Activated CD8-positive, alpha-beta memory T cell treated with anti-CD3 and anti-CD28 coated beads, Interleukin-2, amount 10 ng/mL, durations not matched to agents 7 days and 5 days (primary cell): ENCODE measurements around the gene TRABD2A. TPM values are rescaled to one million over a fixed set of nuclear protein-coding genes. Genes with fewer than 3 reads are reported as not detected.

Source experiments
- ATAC-seq: fragments of 150-1000 bp; cut with Tn5 transposase; one replicate; pipeline ENCODE4 v1.10.0; 2021; ENCODE audit warnings: moderate library complexity
- CTCF ChIA-PET: fragments of 350-600 bp; sonication (Branson Sonifier 250); formaldehyde crosslinking; loops from one replicate; lab custom pipeline; 2021; ENCODE audit warnings: antibody characterized with exemption; lab: Charles Lee
- DNase-seq: peaks from one replicate; pipeline ENCODE4 v3.0.0-alpha.2; 2020
- H3K27ac Mint-ChIP-seq: one replicate; pipeline ENCODE4 v1.8.0; 2021; ENCODE audit warnings: mild to moderate bottlenecking, mixed read lengths
- H3K27me3 Mint-ChIP-seq: one replicate; pipeline ENCODE4 v1.8.0; 2021; ENCODE audit warnings: mixed read lengths
- H3K36me3 Mint-ChIP-seq: one replicate; pipeline ENCODE4 v1.8.0; 2021; ENCODE audit warnings: mild to moderate bottlenecking, mixed read lengths
- H3K4me1 Mint-ChIP-seq: one replicate; pipeline ENCODE4 v1.8.0; 2021; ENCODE audit warnings: mixed read lengths
- H3K4me3 Mint-ChIP-seq: one replicate; pipeline ENCODE4 v1.8.0; 2021; ENCODE audit warnings: mild to moderate bottlenecking, moderate library complexity, mixed read lengths
- H3K9me3 Mint-ChIP-seq: one replicate; pipeline ENCODE4 v1.8.0; 2022; ENCODE audit warnings: low read depth, mixed read lengths
- total RNA-seq, 2 experiments: library from RNA; stranded (reverse); gene quantifications; one replicate each; pipeline ENCODE4 v1.2.3, GENCODE V29; 2021

The TRABD2A gene
- total RNA-seq, 2 experiments from 2014 or later: 30.2 to 32.4 TPM

DNA sequence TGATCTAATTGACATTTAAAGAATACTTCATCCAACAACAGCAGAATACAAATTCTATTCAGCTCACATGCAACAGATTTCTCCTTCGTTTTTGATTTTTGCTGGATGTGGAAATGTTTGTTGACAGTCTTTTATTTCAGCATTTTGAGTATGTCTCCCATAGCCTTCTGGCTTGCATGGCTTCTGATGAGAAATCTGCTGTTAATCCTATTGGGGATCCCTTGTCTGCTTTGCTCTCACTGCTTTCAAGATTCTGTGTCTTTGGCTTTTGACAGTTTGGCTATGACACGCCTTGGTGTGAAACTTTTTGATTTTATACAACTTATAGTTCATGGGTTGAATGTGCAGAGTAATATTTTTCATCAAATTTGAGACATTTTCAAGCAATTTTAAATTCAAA is 44.7 kb downstream of the TRABD2A start:
- CTCF ChIA-PET: no interaction called here
- Mint-ChIP-seq H3K4me1 (peaks cover 38% of the 10 kb centered on the region), H3K27ac (no peak overlapping the region), H3K27me3 (no peaks in the 10 kb centered on the region), H3K36me3 (peaks cover 42% of the 10 kb centered on the region), H3K9me3 (peaks cover 16% of the 10 kb centered on the region), H3K4me3 (no peak overlapping the region)
- ATAC-seq (no peak), DNase-seq (no peak)

DNA sequence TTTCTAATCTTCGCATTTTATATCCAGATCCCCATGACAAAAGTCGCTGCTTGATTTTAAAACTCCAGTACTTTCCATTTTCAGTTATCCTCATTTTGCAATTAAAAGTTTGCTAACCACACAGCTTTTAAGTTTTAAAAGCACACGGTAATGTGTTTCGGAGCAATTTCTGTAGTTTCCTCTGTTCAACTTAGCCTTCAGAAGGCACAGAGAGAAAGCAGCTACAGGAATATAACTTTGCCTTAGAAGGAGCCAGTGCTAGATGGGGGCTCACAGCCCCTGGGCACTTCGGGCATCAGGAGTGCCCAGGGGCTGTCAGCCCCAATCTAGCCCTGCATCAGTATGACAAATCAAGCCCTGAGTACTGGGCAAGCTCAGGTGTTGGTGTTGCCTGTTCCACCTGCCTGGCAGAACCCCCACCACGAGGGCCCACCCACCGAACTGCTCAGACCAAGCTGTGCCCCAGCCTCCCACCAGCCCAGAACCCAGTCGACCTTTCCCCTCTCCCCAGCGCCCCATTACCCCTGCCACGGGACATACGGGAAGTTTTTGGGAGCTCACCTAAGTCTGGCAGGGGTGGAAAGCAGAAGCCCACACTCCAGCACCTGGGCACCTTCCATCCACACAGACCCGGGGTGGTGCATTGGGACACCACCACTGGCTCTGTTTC is 47.3 kb downstream of the TRABD2A start:
- peak overlapping the region; percentile 74 for H3K27ac Mint-ChIP-seq
- peaks cover 24% of the 10 kb centered on the region for H3K4me1 Mint-ChIP-seq
- peaks cover 27% of the 10 kb centered on the region for H3K36me3 Mint-ChIP-seq
- no peak for DNase-seq
- CTCF ChIA-PET: interaction anchor here (0.6 to 1.7 kb wide), 4 partner anchors 16 to 464 kb away, joined by 3 to 8 read pairs (median 5); no protein-coding TSS in a partner anchor
- H3K27me3 Mint-ChIP-seq: no peaks in the 10 kb centered on the region
- H3K9me3 Mint-ChIP-seq: peaks cover 16% of the 10 kb centered on the region
- H3K4me3 Mint-ChIP-seq: peak overlapping the region; percentile 40
- ATAC-seq: peak; percentile 25

GRCh38 chr2:84832772-84833461 is 48.0 kb downstream of the TRABD2A start:
- ATAC-seq (peak; percentile 79), DNase-seq (no peak)
- peaks cover 16% of the 10 kb centered on the region for H3K9me3 Mint-ChIP-seq
- peaks cover 30% of the 10 kb centered on the region for H3K4me1 Mint-ChIP-seq
- CTCF ChIA-PET: interaction anchor here (0.6 to 1.7 kb wide), 4 partner anchors 17 to 465 kb away, joined by 3 to 8 read pairs (median 5); no protein-coding TSS in a partner anchor
- H3K27me3 Mint-ChIP-seq: no peaks in the 10 kb centered on the region
- H3K36me3 Mint-ChIP-seq: peaks cover 20% of the 10 kb centered on the region
- H3K27ac Mint-ChIP-seq: peak overlapping the region; percentile 74
- H3K4me3 Mint-ChIP-seq: peak overlapping the region; percentile 40

DNA sequence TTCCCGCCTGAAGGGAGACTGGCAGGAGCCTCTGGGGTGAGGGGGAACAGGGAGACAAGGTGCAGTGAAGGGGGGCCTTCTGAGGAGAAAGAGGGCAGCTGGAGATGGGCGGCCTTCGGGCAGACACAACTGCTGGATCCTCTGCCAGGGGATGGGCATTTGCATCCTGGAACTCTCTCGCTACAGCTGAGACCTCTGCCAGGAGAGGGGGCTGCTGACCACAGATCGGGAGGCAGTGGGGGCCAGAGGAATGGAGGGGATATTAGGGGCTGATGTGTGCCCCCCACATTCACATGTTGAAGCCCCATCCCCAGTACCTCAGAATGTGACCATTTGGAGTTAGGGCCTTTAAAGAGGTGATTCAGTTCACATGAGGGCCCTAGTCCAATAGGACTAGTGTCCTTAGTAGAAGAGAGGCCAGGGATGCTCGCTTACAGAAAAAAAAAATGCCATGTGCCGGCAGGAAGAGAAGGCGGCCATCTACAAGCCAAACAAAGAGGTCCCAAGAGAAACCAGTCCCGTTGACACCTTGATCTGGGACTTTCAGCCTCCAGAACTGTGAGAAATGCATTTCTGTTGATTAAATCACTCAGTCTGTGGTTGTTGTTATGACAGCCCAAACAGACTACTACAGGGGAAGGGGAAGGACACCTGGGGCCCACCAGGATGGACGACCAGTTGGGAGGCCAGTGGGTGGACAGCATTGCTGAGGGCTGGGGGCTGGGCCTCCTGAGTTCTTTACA is 50.0 kb downstream of the TRABD2A start:
- H3K27ac Mint-ChIP-seq: peak overlapping the region; percentile 26
- no peak overlapping the region for H3K4me3 Mint-ChIP-seq
- DNase-seq: no peak
- peaks cover 4% of the 10 kb centered on the region for H3K9me3 Mint-ChIP-seq
- peaks cover 32% of the 10 kb centered on the region for H3K4me1 Mint-ChIP-seq
- CTCF ChIA-PET: no interaction called here
- H3K36me3 Mint-ChIP-seq: peaks cover 6% of the 10 kb centered on the region
- ATAC-seq: no peak
- no peaks in the 10 kb centered on the region for H3K27me3 Mint-ChIP-seq

DNA sequence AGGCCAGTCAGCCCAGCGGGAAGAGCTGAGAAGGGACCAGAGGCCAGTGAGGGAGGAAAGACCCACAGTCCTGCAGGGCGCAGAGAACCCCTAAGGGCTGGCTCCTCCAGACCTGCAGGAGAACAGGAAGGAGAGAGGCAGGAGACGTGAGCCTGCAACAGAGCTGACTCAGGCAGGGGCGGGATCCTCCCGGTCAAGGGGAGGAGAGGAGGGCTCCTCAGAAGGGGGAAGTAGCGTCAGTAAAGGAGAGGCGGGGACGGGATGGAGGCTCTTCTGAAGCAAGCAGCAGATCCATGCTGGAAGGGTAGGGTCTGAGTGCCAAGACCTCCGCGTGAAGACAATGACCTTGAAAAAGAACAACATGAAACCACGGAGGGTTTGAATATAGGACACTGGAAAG is 50.8 kb downstream of the TRABD2A start:
- no peaks in the 10 kb centered on the region for H3K27me3 Mint-ChIP-seq
- DNase-seq (no peak), ATAC-seq (no peak)
- peaks cover 32% of the 10 kb centered on the region for H3K4me1 Mint-ChIP-seq
- no peaks in the 10 kb centered on the region for H3K9me3 Mint-ChIP-seq
- peaks cover 4% of the 10 kb centered on the region for H3K36me3 Mint-ChIP-seq
- no peak overlapping the region for H3K27ac Mint-ChIP-seq
- no peak overlapping the region for H3K4me3 Mint-ChIP-seq
- CTCF ChIA-PET: no interaction called here

DNA sequence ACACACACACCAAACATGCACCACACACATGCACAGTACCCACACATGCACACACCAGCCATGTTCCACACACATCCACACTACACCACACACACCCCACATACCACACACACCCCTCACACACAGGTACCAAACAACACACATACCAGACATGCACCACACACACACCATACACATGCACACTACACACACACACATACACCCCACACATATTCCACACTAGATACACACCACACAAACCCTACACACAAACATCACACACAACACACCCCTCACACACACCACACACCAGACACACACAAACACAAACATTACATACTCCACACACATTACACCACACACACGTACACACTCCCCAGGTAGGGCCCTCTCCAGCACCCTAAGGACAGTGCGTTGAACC is 51.2 kb downstream of the TRABD2A start:
- CTCF ChIA-PET: no interaction called here
- Mint-ChIP-seq H3K9me3 (no peaks in the 10 kb centered on the region), H3K4me1 (peaks cover 32% of the 10 kb centered on the region), H3K27me3 (no peaks in the 10 kb centered on the region), H3K27ac (no peak overlapping the region), H3K36me3 (peaks cover 3% of the 10 kb centered on the region), H3K4me3 (no peak overlapping the region)
- ATAC-seq (no peak), DNase-seq (no peak)

DNA sequence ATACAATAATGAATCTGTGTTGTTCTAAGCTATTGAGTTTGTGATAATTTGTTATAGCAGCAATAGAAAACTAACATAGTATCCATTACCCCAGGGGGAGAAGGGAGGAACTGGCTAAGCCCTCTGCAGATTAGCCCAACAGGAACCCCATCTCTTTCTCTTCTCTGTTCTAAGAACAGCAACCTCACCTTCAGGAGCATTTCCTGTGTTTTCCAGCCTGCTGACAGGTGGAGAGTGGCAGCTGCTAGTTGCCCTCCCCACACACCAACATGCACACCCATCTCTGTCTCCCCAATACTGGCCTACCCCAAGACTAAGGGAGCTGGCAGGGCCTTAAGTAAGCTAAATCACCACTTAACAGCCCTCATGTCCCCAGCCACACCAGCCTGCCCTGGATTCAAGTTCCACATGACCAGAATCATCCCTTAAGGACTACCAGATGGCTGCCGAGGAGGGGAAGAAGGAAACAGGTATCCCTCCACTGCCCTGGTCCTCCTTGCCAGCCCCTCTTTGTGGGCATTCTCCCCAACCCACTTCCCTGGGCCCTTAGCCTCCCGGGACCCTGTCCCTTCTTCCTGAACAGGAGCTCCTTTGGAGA is 52.8 kb downstream of the TRABD2A start:
- no peaks in the 10 kb centered on the region for H3K9me3 Mint-ChIP-seq
- H3K4me3 Mint-ChIP-seq: no peak overlapping the region
- no peak overlapping the region for H3K27ac Mint-ChIP-seq
- H3K4me1 Mint-ChIP-seq: peaks cover 23% of the 10 kb centered on the region
- ATAC-seq (no peak), DNase-seq (no peak)
- peaks cover 3% of the 10 kb centered on the region for H3K36me3 Mint-ChIP-seq
- CTCF ChIA-PET: interaction anchor here (1.3 kb wide), 1 partner anchor 45 kb away, joined by 3 read pairs; no protein-coding TSS in a partner anchor
- H3K27me3 Mint-ChIP-seq: no peaks in the 10 kb centered on the region

DNA sequence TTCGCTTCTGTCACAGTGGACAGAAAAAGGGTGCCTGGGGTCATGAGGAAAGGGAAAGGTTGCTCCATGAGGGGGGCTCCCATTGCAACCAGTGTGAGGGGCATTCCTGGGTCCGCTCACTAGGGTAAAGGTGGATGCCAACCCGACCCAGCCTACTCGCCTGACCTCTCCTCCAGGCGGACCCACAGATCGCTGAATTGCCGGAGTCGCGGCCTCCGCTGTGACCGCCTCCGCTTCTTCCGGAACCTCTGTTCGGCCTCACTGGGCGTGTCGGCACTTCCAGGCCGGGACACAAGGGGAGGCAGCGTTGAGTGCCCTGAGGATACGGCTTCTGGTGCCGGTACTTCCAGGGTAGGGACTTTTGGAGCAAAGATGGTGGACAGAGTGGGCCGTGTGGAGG is 57.1 kb downstream of the TRABD2A start:
- Mint-ChIP-seq H3K27ac (no peak overlapping the region), H3K9me3 (no peaks in the 10 kb centered on the region), H3K27me3 (no peaks in the 10 kb centered on the region), H3K36me3 (peaks cover 5% of the 10 kb centered on the region), H3K4me1 (peaks cover 11% of the 10 kb centered on the region), H3K4me3 (no peak overlapping the region)
- CTCF ChIA-PET: interaction anchor here (1.4 kb wide), 1 partner anchor 102 kb away, joined by 3 read pairs; no protein-coding TSS in a partner anchor
- no peak for DNase-seq
- no peak for ATAC-seq

DNA sequence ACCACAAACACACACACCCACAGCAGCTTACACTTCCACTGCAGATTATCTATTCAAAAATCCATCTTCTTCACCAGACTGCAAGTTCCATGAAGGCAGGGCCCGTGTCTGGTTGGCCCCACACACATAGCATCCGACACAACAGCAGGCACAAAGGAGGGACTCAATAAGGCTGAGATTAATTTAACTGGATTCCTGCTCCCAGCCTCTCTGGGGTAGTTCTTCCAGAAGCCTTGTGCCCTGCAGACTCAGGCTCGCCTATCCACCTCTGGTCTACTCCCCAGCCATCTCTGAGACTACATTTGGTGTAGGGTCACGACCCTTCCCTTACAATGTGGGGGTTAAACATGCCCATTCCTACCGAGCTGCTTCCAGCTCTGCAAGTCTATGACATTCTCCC is 57.7 kb downstream of the TRABD2A start:
- Mint-ChIP-seq H3K27me3 (no peaks in the 10 kb centered on the region), H3K4me1 (peaks cover 8% of the 10 kb centered on the region), H3K9me3 (no peaks in the 10 kb centered on the region), H3K36me3 (peaks cover 5% of the 10 kb centered on the region), H3K27ac (no peak overlapping the region), H3K4me3 (no peak overlapping the region)
- CTCF ChIA-PET: no interaction called here
- DNase-seq (no peak), ATAC-seq (no peak)

GRCh38 chr2:84821806-84822205 is 59.1 kb downstream of the TRABD2A start:
- ATAC-seq (no peak), DNase-seq (no peak)
- CTCF ChIA-PET: no interaction called here
- Mint-ChIP-seq H3K9me3 (no peaks in the 10 kb centered on the region), H3K27ac (no peak overlapping the region), H3K27me3 (no peaks in the 10 kb centered on the region), H3K4me1 (peaks cover 16% of the 10 kb centered on the region), H3K36me3 (peaks cover 5% of the 10 kb centered on the region), H3K4me3 (no peak overlapping the region)

DNA sequence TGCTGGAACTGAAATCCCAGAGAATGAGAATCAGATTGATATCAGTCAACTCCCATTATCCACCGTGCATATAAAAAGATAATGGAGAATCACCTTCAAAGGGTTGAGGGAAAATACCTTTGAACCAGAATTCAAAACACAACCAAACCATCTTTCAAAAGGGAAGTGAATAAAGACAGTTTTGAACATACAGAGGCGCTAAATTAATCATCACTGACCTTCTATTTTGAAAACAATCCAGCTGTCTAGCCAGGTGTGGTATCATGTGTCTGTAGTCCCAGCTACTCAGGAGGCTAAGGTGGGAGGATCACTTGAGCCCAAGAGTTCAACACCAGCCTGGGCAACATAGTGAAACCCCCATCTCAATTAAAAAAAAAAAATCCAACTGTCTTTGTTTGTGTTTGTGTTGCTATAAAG is 63.6 kb downstream of the TRABD2A start:
- Mint-ChIP-seq H3K4me1 (peaks cover 24% of the 10 kb centered on the region), H3K27me3 (peaks cover 5% of the 10 kb centered on the region), H3K36me3 (peaks cover 3% of the 10 kb centered on the region), H3K27ac (no peak overlapping the region), H3K4me3 (no peak overlapping the region), H3K9me3 (no peaks in the 10 kb centered on the region)
- CTCF ChIA-PET: no interaction called here
- ATAC-seq (peak; percentile 60), DNase-seq (no peak)

DNA sequence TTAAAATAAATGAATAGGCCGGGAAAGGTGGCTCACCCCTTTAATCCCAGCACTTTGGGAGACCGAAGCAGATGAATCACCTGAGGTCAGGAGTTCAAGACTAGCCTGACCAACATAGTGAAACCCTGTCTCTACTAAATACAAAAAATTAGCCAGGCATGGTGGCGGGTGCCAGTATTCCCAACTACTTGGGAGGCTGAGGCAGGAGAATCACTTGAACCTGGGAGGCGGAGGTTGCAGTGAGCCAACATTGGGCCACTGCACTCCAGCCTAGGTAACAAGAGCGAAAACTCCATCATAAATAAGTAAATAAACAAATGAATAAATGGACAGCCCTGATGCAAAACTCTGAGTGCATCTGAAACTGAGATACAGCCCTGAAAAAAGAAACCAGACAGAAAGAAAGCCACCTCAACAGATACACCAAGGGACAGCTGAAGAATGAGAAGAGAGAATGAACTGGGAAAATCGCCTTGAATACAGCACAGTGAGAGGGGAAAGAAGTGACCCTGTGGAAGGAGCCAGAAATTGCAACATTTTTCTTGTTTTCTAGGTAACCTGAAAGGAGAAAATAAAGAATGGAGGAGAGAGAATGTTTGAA is 64.4 kb downstream of the TRABD2A start:
- H3K36me3 Mint-ChIP-seq: peaks cover 3% of the 10 kb centered on the region
- peaks cover 5% of the 10 kb centered on the region for H3K27me3 Mint-ChIP-seq
- H3K9me3 Mint-ChIP-seq: no peaks in the 10 kb centered on the region
- H3K4me3 Mint-ChIP-seq: no peak overlapping the region
- CTCF ChIA-PET: no interaction called here
- no peak overlapping the region for H3K27ac Mint-ChIP-seq
- ATAC-seq: no peak
- H3K4me1 Mint-ChIP-seq: peaks cover 24% of the 10 kb centered on the region
- no peak for DNase-seq

GRCh38 chr2:84815146-84815545 is 65.7 kb downstream of the TRABD2A start:
- H3K4me3 Mint-ChIP-seq: no peak overlapping the region
- H3K27me3 Mint-ChIP-seq: peaks cover 5% of the 10 kb centered on the region
- no peaks in the 10 kb centered on the region for H3K9me3 Mint-ChIP-seq
- ATAC-seq (no peak), DNase-seq (no peak)
- H3K36me3 Mint-ChIP-seq: peaks cover 3% of the 10 kb centered on the region
- no peak overlapping the region for H3K27ac Mint-ChIP-seq
- CTCF ChIA-PET: interaction anchor here (0.9 to 1.6 kb wide), 3 partner anchors 43 to 110 kb away, joined by 3 read pairs; no protein-coding TSS in a partner anchor
- H3K4me1 Mint-ChIP-seq: peaks cover 22% of the 10 kb centered on the region
